Lung (tissue), 12 donors: ENCODE measurements around the gene DNAJC10. TPM values are rescaled to one million over a fixed set of nuclear protein-coding genes. Genes with fewer than 3 reads are reported as not detected.

Experiments used
- ATAC-seq: fragments of 200-7000 bp; cut with Tn5 transposase; one replicate; pipeline ENCODE4 v1.9.1; 2020; ENCODE audit warnings: moderate number of reproducible peaks; ENCODE audit not compliant: insufficient read depth, low FRiP score
- DNase-seq, 3 donors: peaks; one replicate each; pipeline ENCODE4 v3.0.0-alpha.2; 2013 to 2017
- H3K27ac ChIP-seq, 2 donors: one replicate each; pipeline ENCODE4 v1.5.1; 2013; ENCODE audit warnings: mild to moderate bottlenecking in 2 of 2, moderate library complexity in 2 of 2, control low read depth in 1 of 2, inconsistent platforms in 1 of 2, low read depth in 1 of 2, low read length in 1 of 2
- H3K27me3 ChIP-seq, 3 donors: one replicate each; pipeline ENCODE4 v1.5.1; 2013; ENCODE audit warnings: low read length in 2 of 3; ENCODE audit not compliant: control insufficient read depth in 3 of 3, insufficient read depth in 3 of 3
- H3K36me3 ChIP-seq, 4 donors: one replicate each; pipeline ENCODE4 v1.5.1; 2013; ENCODE audit warnings: low read length in 4 of 4, mild to moderate bottlenecking in 1 of 4, moderate library complexity in 1 of 4; ENCODE audit not compliant: control insufficient read depth in 4 of 4, insufficient read depth in 4 of 4
- H3K4me1 ChIP-seq, 5 donors: one replicate each; pipeline ENCODE4 v1.5.1; 2013; ENCODE audit warnings: low read length in 5 of 5, mild to moderate bottlenecking in 2 of 5, moderate library complexity in 1 of 5; ENCODE audit not compliant: control insufficient read depth in 5 of 5, insufficient read depth in 5 of 5
- H3K4me3 ChIP-seq: one replicate; pipeline ENCODE4 v1.5.1; 2013; ENCODE audit warnings: mild to moderate bottlenecking, control low read depth, moderate library complexity
- H3K9ac ChIP-seq, 2 donors: one replicate each; pipeline ENCODE4 v1.5.1; 2013; ENCODE audit warnings: low read length in 2 of 2, control low read depth in 1 of 2; ENCODE audit not compliant: insufficient read depth in 1 of 2
- H3K9me3 ChIP-seq, 4 donors: one replicate each; pipeline ENCODE4 v1.5.1; 2013; ENCODE audit warnings: low read length in 3 of 4, mild to moderate bottlenecking in 1 of 4, moderate library complexity in 1 of 4; ENCODE audit not compliant: control insufficient read depth in 4 of 4, insufficient read depth in 3 of 4
- CTCF ChIP-seq: IDR thresholded peaks from 2 replicates; pipeline ENCODE4 v1.5.1; 2012; ENCODE audit warnings: mild to moderate bottlenecking; ENCODE audit errors: control extremely low read depth, extremely low read depth
- WGBS, 2 donors: extraction: QIAGEN DNeasy Blood & Tissue Kit; methylation state at CpG; one replicate each; pipeline ENCODE4 v1.1.7; 2013; 5-methylcytosine and 5-hydroxymethylcytosine counted together
- polyA plus RNA-seq, 2 donors: library from polyadenylated mRNA; stranded (reverse); fragments of 200-250 nt; gene quantifications; one replicate each; pipeline ENCODE4 v1.2.1, GENCODE V29; 2013
- total RNA-seq, 2 donors: library from RNA; depleted of rRNA in 1 of 2; stranded (reverse); fragments of >200 nt in 1 of 2; gene quantifications; one replicate each; pipeline ENCODE4 v1.2.1, GENCODE V29; 2014 to 2021
- donor health status: control.
- donor health status: control.
- donor health status: Bipolar disorder and iron deficiency.
- donor health status: healthy.
- donor health status: DM: yes; HTN: yes; CAD: no.

The DNAJC10 gene
- total and polyA plus RNA-seq, 4 donors = 24.6 to 131 (median 58.8) TPM

GRCh38 chr2:182726473-182726872, 10.4 kb downstream of the DNAJC10 start:
- peaks cover 3 to 11% (median 8%) of the 10 kb centered on the region in 4 donors for H3K36me3 ChIP-seq
- TF ChIP-seq CTCF = no peak
- H3K4me1 ChIP-seq = no peaks in the 10 kb centered on the region
- ATAC-seq (no peak), DNase-seq (no peak)
- no peak overlapping the region for H3K9ac ChIP-seq
- H3K4me3 ChIP-seq = no peak overlapping the region
- no peaks in the 10 kb centered on the region for H3K9me3 ChIP-seq
- no peaks in the 10 kb centered on the region for H3K27me3 ChIP-seq
- WGBS, 2 donors = 84 to 89% methylated on average over 3 of the region's 3 CpGs
- H3K27ac ChIP-seq = no peak overlapping the region

- ATAC-seq (no peak), DNase-seq (no peak)
- H3K27me3 ChIP-seq = no peaks in the 10 kb centered on the region
- TF ChIP-seq CTCF = no peak
- no peak overlapping the region for H3K9ac ChIP-seq
- peaks cover 3 to 15% (median 9%) of the 10 kb centered on the region in 4 donors for H3K36me3 ChIP-seq
- 95 to 96% methylated on average over 4 of the region's 4 CpGs for WGBS, 2 donors
- no peak overlapping the region for H3K27ac ChIP-seq
- no peak overlapping the region for H3K4me3 ChIP-seq
- H3K9me3 ChIP-seq = no peaks in the 10 kb centered on the region
- no peaks in the 10 kb centered on the region for H3K4me1 ChIP-seq
Measured at GRCh38 chr2:182728014-182728413, 12.0 kb downstream of the DNAJC10 start.

GRCh38 chr2:182729710-182730339, 13.8 kb downstream of the DNAJC10 start:
- TF ChIP-seq CTCF = no peak
- no peaks in the 10 kb centered on the region for H3K4me1 ChIP-seq
- ATAC-seq (no peak), DNase-seq (no peak)
- H3K4me3 ChIP-seq = no peak overlapping the region
- H3K9me3 ChIP-seq = no peaks in the 10 kb centered on the region
- H3K9ac ChIP-seq = no peak overlapping the region
- no peaks in the 10 kb centered on the region for H3K27me3 ChIP-seq
- H3K36me3 ChIP-seq = peaks cover 0 to 15% (median 3%) of the 10 kb centered on the region in 4 donors
- no peak overlapping the region for H3K27ac ChIP-seq
- WGBS, 2 donors = 95 to 98% methylated on average over 2 of the region's 2 CpGs

GRCh38 chr2:182730486-182730885, 14.4 kb downstream of the DNAJC10 start:
- TF ChIP-seq CTCF = no peak
- Histone ChIP-seq H3K27ac (no peak overlapping the region), H3K4me1 (no peaks in the 10 kb centered on the region), H3K4me3 (no peak overlapping the region), H3K27me3 (no peaks in the 10 kb centered on the region), H3K9ac (no peak overlapping the region), H3K36me3 (peaks cover 0 to 14% (median 3%) of the 10 kb centered on the region in 4 donors), H3K9me3 (no peaks in the 10 kb centered on the region)
- no peak for ATAC-seq
- DNase-seq = no peak
